ENCODE data around the gene VAV3. TPM values are rescaled to one million over a fixed set of nuclear protein-coding genes. Genes with fewer than 3 reads are reported as not detected.

VAV3 gene
- total RNA-seq, 1 donor from 2014 or later, result 2.6 TPM

GRCh38 chr1:107534632-107535031 is 430.3 kb downstream of the VAV3 start:
- H3K79me2 ChIP-seq (ENCODE audit: insufficient read depth, low read length), result no peaks in the 10 kb centered on the region
- Mint-ChIP-seq H3K4me1 (ENCODE audit: low read depth, unreplicated experiment) (no peaks in the 10 kb centered on the region), H3K9me3 (ENCODE audit: unreplicated experiment) (no peaks in the 10 kb centered on the region), H3K27ac (ENCODE audit: unreplicated experiment) (no peak overlapping the region), H3K4me3 (ENCODE audit: unreplicated experiment) (no peak overlapping the region), H3K27me3 (ENCODE audit: low read depth, unreplicated experiment) (no peaks in the 10 kb centered on the region), H3K36me3 (ENCODE audit: low read depth, unreplicated experiment) (no peaks in the 10 kb centered on the region)
- no peak overlapping the region for H3K4me3 ChIP-seq (ENCODE audit: insufficient read depth, low read depth, low read length)
- H3K4me2 ChIP-seq (ENCODE audit: low read length), result no peak overlapping the region
- no peaks in the 10 kb centered on the region for H4K20me1 ChIP-seq (ENCODE audit: insufficient read depth, low read length)
- no peak overlapping the region for H2AFZ ChIP-seq (ENCODE audit: low read depth, low read length)
- H3K4me1 ChIP-seq (ENCODE audit: insufficient read depth, low read length), result no peaks in the 10 kb centered on the region
- DNase-seq (ENCODE audit: low read depth) (no peak), FAIRE-seq (no peak)
- TF ChIP-seq EZH2 (IDR thresholded peaks at IDR 0.05; ENCODE audit: insufficient read depth, low read length), result no peak
- TF ChIP-seq, protein P1, sequence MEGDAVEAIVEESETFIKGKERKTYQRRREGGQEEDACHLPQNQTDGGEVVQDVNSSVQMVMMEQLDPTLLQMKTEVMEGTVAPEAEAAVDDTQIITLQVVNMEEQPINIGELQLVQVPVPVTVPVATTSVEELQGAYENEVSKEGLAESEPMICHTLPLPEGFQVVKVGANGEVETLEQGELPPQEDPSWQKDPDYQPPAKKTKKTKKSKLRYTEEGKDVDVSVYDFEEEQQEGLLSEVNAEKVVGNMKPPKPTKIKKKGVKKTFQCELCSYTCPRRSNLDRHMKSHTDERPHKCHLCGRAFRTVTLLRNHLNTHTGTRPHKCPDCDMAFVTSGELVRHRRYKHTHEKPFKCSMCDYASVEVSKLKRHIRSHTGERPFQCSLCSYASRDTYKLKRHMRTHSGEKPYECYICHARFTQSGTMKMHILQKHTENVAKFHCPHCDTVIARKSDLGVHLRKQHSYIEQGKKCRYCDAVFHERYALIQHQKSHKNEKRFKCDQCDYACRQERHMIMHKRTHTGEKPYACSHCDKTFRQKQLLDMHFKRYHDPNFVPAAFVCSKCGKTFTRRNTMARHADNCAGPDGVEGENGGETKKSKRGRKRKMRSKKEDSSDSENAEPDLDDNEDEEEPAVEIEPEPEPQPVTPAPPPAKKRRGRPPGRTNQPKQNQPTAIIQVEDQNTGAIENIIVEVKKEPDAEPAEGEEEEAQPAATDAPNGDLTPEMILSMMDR (IDR thresholded peaks at IDR 0.05; ENCODE audit: insufficient read depth, low read depth, low read length), result no peak
- H3K9me3 ChIP-seq (ENCODE audit: insufficient read depth, low read depth, low read length), result no peaks in the 10 kb centered on the region
- H3K27me3 ChIP-seq (ENCODE audit: insufficient read depth, low read length), result no peaks in the 10 kb centered on the region
- no peaks in the 10 kb centered on the region for H3K36me3 ChIP-seq (ENCODE audit: insufficient read depth, low read length)
- H3K27ac ChIP-seq (ENCODE audit: low read depth, low read length), result no peak overlapping the region
- no peak overlapping the region for H3K9ac ChIP-seq (ENCODE audit: low read length)

GRCh38 chr1:107533436-107533835 is 431.5 kb downstream of the VAV3 start:
- DNase-seq (ENCODE audit: low read depth), result no peak
- TF ChIP-seq EZH2 (IDR thresholded peaks at IDR 0.05; ENCODE audit: insufficient read depth, low read length), result no peak
- TF ChIP-seq, protein P1 (IDR thresholded peaks at IDR 0.05; ENCODE audit: insufficient read depth, low read depth, low read length), result no peak
- FAIRE-seq, result no peak
- Histone ChIP-seq H3K27ac (ENCODE audit: low read depth, low read length) (no peak overlapping the region), H3K4me1 (ENCODE audit: insufficient read depth, low read length) (no peaks in the 10 kb centered on the region), H3K36me3 (ENCODE audit: insufficient read depth, low read length) (no peaks in the 10 kb centered on the region), H3K9me3 (ENCODE audit: insufficient read depth, low read depth, low read length) (no peaks in the 10 kb centered on the region), H3K9ac (ENCODE audit: low read length) (no peak overlapping the region), H3K4me3 (ENCODE audit: insufficient read depth, low read depth, low read length) (no peak overlapping the region), H4K20me1 (ENCODE audit: insufficient read depth, low read length) (no peaks in the 10 kb centered on the region), H3K4me2 (ENCODE audit: low read length) (no peak overlapping the region), H3K27me3 (ENCODE audit: insufficient read depth, low read length) (no peaks in the 10 kb centered on the region), H3K79me2 (ENCODE audit: insufficient read depth, low read length) (no peaks in the 10 kb centered on the region), H2AFZ (ENCODE audit: low read depth, low read length) (no peak overlapping the region)
- H3K36me3 Mint-ChIP-seq (ENCODE audit: low read depth, unreplicated experiment), result no peaks in the 10 kb centered on the region
- H3K27me3 Mint-ChIP-seq (ENCODE audit: low read depth, unreplicated experiment), result no peaks in the 10 kb centered on the region
- H3K9me3 Mint-ChIP-seq (ENCODE audit: unreplicated experiment), result no peaks in the 10 kb centered on the region
- H3K4me3 Mint-ChIP-seq (ENCODE audit: unreplicated experiment), result no peak overlapping the region
- H3K27ac Mint-ChIP-seq (ENCODE audit: unreplicated experiment), result no peak overlapping the region
- H3K4me1 Mint-ChIP-seq (ENCODE audit: low read depth, unreplicated experiment), result no peaks in the 10 kb centered on the region

- DNase-seq (ENCODE audit: low read depth) (no peak), FAIRE-seq (no peak)
- no peaks in the 10 kb centered on the region for H3K27me3 Mint-ChIP-seq (ENCODE audit: low read depth, unreplicated experiment)
- no peaks in the 10 kb centered on the region for H4K20me1 ChIP-seq (ENCODE audit: insufficient read depth, low read length)
- no peak overlapping the region for H3K27ac ChIP-seq (ENCODE audit: low read depth, low read length)
- no peak overlapping the region for H3K4me3 Mint-ChIP-seq (ENCODE audit: unreplicated experiment)
- no peaks in the 10 kb centered on the region for H3K36me3 ChIP-seq (ENCODE audit: insufficient read depth, low read length)
- H3K9ac ChIP-seq (ENCODE audit: low read length), result no peak overlapping the region
- H3K9me3 ChIP-seq (ENCODE audit: insufficient read depth, low read depth, low read length), result no peaks in the 10 kb centered on the region
- H2AFZ ChIP-seq (ENCODE audit: low read depth, low read length), result no peak overlapping the region
- no peak overlapping the region for H3K4me3 ChIP-seq (ENCODE audit: insufficient read depth, low read depth, low read length)
- H3K36me3 Mint-ChIP-seq (ENCODE audit: low read depth, unreplicated experiment), result no peaks in the 10 kb centered on the region
- no peaks in the 10 kb centered on the region for H3K9me3 Mint-ChIP-seq (ENCODE audit: unreplicated experiment)
- H3K27me3 ChIP-seq (ENCODE audit: insufficient read depth, low read length), result no peaks in the 10 kb centered on the region
- H3K4me2 ChIP-seq (ENCODE audit: low read length), result no peak overlapping the region
- H3K4me1 ChIP-seq (ENCODE audit: insufficient read depth, low read length), result no peaks in the 10 kb centered on the region
- no peaks in the 10 kb centered on the region for H3K79me2 ChIP-seq (ENCODE audit: insufficient read depth, low read length)
- no peak for TF ChIP-seq EZH2 (IDR thresholded peaks at IDR 0.05; ENCODE audit: insufficient read depth, low read length)
- TF ChIP-seq, protein P1 (IDR thresholded peaks at IDR 0.05; ENCODE audit: insufficient read depth, low read depth, low read length), result no peak
- no peak overlapping the region for H3K27ac Mint-ChIP-seq (ENCODE audit: unreplicated experiment)
- H3K4me1 Mint-ChIP-seq (ENCODE audit: low read depth, unreplicated experiment), result no peaks in the 10 kb centered on the region
These were observed 432.7 kb downstream of the VAV3 start for GRCh38 chr1:107532318-107532717.

All from astrocyte (in vitro differentiated cells and primary cell).